HG03196 (cell line): ENCODE measurements around the gene PTMS.
A peak's percentile ranks its signal among the peaks of the same experiment; 100 is the strongest.
"Not testable (repeated sequence)": the region's sequence is repeated elsewhere in the genome, so short reads cannot be mapped to it uniquely, and the experiment has no call there.

Source experiments
- ATAC-seq: cut with Tn5 transposase; IDR thresholded peaks from one replicate; pipeline ENCODE4 v1.9.1; 2021; ENCODE audit not compliant: unreplicated experiment

PTMS gene, protein sequence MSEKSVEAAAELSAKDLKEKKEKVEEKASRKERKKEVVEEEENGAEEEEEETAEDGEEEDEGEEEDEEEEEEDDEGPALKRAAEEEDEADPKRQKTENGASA

DNA sequence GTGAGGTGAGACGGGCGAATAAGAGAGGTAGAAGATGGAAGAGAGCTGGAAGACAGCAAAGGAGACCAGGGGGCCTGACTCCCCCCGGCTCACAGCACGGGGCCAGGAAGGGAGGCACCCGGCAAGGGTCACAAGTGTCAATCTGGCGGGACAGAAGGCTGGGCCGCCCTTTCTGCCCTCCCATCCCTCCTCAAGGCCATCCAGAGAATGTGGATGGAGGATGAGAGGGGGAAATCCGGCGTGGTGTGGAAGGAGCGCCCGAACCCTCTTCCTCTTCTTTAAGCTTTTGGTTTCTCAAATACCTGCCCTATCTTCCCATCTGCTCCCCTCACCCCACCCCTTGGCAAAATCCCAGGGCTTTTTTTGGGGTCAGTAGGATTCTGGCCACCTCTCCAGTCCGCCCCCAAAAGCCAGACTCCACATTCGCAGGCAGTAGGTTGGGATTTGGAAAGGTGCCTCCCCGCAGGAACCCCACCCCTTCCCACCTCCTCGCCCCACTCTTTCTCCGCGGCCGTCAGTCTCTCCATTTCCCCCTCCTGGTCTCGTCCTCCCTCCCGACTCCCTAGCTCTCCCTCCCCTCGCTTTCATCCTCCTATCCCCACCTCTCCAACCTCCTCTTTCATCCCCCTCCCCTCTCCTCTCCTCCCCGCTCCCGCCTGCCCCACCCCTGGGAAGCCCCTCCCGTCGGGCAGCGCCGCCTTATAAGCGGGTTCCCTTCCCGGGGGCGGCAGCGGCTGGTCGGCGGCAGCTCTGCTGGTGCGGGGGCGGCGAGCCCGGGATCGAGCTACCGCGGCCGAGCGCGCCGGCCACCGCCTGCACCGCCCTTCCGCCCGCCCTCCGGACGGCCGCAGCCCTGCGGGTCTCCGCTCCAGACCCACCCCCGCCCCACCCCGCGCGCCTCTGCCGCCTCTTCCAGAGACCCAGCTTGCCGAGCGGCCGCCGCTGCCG lies at the start of gene PTMS:
PTMS (plus strand) TSS at position 730 of the 948 bp plus-strand sequence. CDS start 343 bp downstream, outside the sequence.
- ATAC-seq, result no peak

DNA sequence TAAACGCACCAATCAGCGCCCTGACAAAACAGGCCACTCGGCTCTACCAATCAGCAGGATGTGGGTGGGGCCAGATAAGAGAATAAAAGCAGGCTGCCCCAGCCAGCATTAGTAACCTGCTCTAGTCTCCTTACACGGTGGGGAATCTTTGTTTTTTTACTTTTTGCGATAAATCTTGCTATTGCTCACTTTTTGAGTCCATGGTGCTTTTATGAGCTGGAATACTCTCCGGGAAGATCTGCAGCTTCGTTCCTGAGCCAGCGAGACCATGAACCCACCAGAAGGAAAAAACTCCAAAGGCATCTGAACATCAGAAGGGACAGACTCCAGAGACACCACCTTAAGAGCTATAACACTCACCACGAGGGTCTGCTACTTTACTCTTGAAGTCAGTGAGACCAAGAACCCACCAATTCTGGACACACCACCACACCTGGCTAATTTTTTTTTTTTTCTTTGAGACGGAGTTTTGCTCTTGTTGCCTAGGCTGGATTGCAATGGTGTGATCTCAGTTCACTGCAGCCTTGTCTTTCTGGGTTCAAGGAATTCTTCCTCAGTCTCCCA lies 49.2 kb upstream of the PTMS start:
- ATAC-seq, result no peak

DNA sequence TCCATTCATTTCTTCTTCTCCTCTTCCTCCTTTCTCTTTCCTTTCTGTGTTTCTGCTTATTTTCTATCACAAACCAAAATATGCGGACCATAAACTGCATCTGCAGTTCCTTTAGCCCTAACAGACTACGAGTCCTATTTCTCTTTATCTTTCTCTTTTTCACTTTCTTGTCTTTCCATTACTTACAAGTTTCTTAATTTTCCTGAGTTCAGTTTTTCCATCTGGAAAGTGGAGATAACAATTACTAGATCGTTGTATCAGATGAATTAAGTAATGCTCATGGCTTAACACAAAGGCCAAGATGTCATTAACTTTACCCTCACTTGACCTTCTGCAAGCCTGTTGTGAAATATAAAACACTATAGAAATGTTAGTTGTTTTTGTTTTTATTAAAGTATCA lies 43.3 kb upstream of the PTMS start:
- no peak for ATAC-seq

DNA sequence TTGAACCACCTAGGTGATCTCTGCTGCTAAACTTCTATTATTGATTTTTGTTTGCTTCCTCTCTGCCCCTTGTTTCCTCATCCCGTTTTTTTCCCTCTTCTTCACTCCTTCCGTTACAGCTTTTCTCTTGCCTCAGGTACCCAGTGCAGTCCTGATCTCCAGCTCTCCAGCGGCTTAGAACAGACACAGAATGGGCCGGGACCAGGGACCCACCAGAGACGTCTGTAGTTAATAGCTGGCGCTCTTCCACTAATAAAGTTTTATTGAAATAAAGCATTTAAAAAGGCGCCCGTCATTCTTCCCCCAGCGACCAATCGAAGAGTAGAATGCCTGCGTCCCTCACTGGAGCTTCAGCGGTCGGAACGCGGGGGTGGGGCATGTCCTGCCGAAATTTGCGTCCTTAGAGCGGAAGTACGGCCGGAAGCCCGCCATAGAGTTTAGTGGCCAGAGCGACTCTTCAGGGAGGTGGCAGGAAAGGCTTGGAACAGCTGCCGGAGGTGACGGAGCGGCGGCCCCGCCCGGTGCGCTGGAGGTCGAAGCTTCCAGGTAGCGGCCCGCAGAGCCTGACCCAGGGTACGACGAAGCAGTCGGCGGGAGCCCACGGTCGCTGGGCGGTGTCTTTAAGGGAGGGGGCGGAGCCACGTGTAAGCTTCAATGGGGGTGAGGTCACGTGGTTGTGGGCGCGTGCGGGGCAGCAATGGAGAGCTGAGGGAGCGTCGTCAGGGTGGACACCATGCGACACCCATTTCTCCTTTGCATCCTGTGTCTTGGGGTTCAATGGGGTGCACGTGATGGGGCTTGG lies 42.4 kb upstream of the PTMS start, which contains the start of gene COPS7A:
COPS7A (plus strand) TSS at position 440 of the 802 bp plus-strand sequence. CDS start 611 bp downstream, outside the sequence.
- peak; percentile 93 for ATAC-seq

DNA sequence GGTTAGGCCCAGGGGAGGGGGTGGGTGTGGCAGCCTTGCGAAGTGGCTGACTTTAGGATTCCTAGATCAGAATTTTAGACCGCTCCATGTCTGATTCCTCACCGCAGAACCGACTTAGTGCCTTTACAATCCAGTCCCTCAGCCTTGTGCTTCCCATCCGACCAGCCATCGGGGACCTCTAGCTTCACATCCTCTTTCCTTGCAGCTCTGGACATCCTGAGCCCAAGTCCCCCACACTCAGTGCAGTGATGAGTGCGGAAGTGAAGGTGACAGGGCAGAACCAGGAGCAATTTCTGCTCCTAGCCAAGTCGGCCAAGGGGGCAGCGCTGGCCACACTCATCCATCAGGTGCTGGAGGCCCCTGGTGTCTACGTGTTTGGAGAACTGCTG lies 41.8 kb upstream of the PTMS start:
- no peak for ATAC-seq

DNA sequence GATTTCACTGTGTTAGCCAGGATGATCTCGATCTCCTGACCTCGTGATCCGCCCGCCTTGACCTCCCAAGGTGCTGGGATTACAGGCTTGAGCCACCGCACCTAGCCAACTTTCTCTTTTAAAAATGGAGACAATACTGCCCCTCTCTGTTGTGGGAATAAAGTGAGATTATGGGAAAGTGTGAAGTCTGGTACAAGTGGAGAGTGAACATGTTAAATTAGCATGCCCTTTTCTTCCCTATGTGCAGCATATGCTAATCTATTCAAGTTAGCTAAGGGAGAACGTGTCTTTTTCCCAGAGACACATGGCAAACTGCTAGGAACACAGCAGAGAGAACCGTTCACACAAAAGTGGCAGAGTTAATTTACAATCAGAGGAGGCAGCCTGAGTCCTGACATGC lies 40.8 kb upstream of the PTMS start:
- no peak for ATAC-seq

DNA sequence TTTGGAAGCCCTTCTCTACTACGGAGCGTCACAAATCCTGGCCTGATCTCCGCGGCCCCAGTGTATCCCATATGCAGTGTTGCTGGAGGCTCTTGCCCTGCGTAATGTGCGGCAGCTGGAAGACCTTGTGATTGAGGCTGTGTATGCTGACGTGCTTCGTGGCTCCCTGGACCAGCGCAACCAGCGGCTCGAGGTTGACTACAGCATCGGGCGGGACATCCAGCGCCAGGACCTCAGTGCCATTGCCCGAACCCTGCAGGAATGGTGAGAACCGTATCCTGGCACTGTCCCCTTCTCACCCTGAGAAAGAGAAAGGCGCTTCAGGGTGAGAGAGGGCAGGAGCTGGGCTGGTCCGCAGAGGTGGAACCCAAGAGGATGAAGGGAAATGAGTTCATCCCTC lies 37.0 kb upstream of the PTMS start:
- no peak for ATAC-seq

DNA sequence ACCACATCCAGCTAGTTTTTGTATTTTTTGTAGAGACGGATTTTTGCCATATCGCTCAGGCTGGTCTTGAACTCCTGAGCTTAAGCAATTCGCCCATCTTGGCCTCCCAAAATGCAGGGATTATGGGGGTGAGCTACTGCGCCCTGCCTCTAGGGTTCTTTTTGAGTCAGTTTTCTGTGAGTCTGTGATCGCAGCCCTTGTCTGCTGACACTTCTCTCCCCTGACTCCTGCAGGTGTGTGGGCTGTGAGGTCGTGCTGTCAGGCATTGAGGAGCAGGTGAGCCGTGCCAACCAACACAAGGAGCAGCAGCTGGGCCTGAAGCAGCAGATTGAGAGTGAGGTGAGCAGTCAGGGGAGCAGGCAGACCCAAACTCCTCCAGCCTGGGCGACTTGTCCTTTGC lies 36.0 kb upstream of the PTMS start:
- ATAC-seq, result no peak

DNA sequence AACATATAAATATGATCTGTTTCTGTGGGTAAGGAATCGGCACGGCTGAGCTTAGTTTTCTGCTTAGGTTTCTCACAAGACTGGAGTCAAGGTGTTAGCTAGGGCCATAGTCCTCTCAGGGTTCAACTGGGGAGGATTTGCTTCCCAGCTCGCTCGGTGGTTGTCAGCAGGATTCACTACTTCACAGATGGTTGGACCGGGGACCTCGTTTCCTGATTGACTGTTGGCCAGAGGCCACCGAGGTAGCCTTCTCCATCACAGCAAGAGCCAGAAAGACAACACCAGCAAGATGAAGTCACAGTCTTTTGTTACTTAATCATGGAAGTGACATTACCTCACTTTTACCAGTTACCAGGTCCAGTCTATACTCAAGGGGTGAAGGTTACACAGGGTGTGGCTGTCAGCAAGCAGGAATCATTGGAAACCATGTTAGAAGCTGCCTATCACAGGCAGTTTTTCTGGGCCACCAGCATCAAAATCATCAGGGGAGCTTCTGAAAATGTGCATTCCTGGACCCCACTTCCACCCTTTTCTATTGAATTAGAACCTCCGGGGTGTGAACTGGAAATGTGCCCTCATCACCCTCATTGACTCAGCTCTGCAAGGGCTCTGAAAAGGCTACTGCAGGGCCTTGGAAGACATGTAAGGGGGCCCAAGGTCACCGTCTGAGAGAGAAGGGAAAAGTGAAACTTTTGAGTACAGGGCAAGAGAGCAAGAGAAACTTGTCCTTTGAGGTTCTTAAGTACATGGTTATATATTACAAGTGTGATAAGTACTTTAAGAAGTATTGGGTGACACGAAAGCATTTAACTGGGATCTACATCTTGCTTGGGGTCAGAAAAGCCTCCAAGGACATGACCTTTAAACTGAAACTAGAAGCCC lies 31.4 kb upstream of the PTMS start:
- ATAC-seq, result no peak

DNA sequence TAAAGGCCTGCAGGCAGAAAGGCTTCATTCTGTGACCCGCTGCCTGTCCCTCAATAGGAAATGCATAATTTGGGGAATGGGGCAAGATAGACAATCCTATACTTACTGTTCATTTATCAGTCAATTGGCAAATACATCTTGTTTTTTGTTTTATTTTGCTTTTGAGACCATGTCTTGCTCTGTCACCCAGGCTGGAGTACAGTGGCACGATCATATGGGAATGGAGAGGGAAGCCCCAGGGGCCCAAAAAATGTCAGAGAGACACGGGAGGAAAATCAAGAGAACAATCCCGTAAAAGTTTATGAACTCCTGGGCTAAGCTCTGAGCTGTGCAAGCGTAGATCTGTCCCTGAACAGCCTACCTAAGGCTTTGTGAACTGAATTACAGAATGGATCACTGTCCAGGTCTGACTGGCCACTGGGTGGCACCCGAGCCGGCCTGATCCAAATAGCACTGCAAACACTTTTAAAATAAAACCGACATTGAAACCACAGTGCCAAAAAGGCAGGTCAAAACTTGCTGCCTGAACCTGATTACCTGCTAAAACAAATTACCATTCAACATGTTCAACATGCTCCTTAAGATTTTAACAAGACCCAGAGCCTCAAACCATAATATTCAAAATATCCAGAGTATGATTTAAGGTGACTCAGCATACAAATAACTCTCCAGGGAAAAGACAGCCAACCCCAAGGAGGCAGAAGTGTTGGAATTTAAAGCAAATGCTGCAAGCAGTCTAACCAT lies 30.5 kb upstream of the PTMS start:
- ATAC-seq, result no peak

DNA sequence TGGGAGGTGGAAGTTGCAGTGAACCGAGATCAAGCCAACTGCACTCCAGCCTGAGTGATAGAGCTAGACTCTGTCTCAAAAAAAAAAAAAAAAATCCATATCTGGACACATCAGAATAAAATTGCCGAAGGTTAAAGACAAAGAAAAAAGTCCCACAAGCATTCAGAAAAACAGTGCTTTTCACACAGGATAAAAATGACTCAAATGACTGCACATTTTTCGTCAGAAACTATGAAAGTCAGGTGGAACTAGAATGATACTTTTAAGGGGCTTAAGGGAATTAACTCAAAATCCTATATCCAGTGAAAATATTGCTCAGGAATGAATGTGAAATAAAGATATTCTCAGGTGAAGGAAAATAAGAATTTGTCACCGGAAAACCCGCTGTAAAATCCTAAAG lies 29.4 kb upstream of the PTMS start:
- ATAC-seq, result no peak

DNA sequence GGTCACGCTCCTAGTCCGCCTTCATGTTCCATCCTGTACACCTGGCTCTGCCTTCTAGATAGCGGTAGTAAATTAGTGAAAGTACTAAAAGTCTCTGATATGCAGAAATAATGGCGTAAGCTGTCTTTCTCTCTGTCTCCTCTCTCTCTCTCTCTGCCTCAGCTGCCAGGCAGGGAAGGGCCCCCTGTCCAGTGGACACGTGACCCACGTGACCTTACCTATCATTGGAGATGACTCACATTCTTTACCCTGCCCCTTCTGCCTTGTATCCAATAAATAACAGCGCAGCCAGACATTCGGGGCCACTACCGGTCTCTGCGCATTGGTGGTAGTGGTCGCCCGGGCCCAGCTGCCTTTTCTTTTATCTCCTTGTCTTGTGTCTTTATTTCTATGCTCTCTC lies 24.1 kb upstream of the PTMS start:
- not testable (repeated sequence) for ATAC-seq

DNA sequence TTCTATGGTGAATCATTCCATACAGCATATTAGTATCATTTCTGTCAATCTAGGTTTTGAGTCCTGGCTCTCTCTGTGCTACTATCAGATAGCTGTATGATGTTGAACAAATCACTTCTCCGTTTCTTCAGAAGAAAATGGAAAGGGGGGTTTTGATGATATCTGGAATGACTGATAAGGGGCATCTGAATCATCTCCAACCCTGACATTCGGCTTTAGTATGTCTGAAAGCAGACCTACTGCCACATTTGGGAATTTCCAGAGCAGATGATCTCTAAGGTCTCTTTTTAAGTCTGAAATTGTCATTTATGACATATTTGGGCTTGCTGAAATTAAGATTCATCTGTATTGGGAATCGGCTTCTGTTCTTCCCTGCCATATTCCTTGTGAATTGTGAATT lies 23.3 kb upstream of the PTMS start:
- ATAC-seq, result no peak

DNA sequence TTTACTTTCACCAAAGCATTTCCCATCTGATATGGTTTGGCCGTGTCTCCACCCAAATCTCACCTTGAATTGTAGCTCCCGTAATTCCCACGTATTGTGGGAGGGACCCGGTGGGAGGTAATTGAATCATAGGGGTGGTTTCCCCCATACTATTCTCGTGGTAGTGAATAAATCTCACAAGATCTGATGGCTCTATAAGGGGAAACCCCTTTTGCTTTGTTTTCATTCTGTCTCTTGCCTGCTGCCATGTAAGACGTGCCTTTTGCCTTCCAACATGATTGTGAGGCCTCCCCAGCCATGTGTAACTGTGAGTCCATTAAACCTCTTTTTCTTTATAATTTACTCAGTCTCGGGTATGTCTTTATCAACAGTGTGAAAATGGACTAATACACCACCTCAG lies 22.9 kb upstream of the PTMS start:
- not testable (repeated sequence) for ATAC-seq

DNA sequence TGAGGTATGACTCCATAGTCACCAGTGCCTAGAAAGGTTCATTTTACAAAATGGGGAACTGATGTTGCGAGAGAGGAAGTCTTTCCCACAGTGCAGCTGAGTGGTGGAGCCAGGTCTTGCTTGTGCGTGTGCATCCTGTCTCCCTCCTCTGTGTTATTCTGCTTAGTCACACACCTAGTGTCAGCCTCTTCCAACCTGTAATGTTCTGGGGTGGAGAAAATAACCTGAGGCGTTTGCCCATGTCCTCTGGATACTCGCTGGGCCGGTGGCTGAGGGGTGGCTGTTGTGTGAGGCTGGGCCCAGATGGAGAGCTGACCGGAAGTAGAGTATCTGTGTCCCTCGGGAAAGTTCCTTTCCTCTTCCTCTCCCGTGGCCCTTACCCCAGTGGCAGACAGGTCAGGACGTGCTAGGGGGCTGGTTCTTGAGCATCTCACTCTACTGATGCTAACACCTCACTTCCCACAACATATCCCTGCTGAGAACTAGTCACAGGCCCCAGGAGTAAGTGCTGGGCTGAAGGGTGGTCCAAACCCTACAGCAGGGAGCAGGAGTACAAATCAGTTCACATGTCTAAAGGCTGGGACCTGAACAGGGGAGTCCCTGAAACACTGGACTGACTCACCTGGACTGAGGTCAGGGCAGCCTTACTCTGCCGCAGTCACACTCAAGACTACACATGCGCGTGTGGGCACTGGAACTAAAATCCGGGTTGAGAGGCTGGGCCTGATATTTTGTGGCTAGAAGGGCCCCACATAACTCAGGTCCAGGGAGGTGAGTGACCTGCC lies 20.2 kb upstream of the PTMS start:
- no peak for ATAC-seq

DNA sequence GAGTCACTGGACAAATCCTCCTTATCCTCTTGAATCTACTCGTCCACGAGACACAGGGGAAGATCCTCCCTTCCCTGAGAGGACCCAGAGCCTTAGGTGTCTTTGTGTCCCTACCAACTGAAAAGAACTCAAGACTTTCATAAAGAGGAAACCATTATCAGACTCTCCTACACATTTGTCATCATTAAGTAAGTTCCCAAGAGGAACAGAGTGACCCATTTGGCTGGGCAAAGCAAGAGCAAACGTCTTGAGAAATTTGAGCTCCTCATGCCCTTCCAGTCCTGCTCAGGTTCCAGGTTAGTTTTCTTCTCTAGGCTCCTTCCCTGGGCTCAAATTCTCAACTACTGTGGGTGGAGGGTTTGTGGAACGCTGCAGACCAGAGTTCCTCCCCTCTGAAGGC lies 18.9 kb upstream of the PTMS start:
- no peak for ATAC-seq

DNA sequence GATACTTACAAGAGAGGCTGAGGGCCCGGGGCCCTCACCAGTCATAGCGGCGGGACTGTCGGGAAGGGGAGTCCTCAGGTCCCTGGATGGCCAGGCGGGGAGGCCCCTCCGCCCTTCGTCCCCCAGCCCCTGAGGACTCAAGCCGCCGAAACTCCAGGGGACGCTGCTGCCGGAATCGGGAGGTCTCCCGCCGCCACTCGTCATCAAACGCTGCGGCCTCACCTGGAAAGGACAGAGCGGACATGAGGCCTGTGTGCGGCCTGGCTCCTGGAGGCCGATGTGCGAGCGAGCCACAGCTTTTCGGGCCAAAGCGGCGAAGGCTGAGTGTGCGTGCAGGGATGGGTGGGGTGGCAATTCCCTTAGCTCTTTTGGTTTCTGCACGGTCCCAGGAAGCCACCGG lies 17.4 kb upstream of the PTMS start:
- no peak for ATAC-seq

DNA sequence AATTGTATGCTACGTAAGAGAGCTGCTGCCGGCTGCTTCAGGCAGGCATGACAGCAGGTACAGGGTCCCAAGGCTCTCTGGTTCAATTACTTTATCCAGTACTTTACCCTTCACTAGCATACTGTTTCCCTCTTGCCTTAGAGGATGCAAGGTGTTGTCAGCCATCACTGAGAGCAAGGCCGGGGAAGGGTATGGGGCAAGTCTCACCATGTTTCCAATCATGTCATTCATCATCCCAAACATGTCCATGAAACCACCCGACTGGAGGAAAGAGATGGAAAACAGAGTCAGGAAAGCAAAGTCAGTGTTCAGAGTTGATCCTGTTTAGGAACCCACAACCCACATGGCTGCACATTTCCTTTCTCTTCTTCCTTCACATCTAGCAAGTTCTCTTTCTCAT lies 15.7 kb upstream of the PTMS start:
- ATAC-seq, result no peak

DNA sequence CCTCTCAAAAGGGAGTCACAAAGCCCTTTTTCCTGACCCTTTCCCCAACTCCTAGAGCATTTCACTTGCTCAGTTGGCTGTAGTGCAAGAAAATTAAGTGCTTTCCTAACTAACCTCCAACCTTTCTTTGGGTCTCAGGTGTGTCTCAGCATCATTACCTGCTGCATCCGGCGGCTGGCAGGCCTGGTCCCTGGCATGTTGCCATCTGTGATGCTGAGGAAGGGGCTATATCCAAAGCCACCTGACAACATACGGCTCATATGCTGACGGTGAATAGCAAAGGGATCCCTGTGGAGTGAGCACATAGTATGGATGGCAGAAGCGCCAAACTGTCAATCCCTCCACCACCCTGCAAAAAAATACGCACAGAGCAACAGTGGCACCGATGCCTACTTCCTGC lies 14.4 kb upstream of the PTMS start:
- ATAC-seq, result no peak
